IMR-90 (cell line): Measurements from ENCODE around the gene CDK11B. TPM values are rescaled to one million over a fixed set of nuclear protein-coding genes. Genes with fewer than 3 reads are reported as not detected.
A peak's percentile ranks its signal among the peaks of the same experiment; 100 is the strongest.

Experiments
- ATAC-seq: fragments of 200-7000 bp; cut with Tn5 transposase; 2 replicates; pipeline ENCODE4 v1.9.1; 2020; ENCODE audit warnings: low read depth, mild to moderate bottlenecking, moderate library complexity
- BruUV-seq: library from RNA; stranded (reverse); fragments of 400-500 nt; replicated peaks from 2 replicates; lab custom pipeline; 2021; lab: Mats Ljungman, UMichigan
- CTCF ChIA-PET: fragments of 300-600 bp; formaldehyde crosslinking; extraction: SDS; loops from one replicate; lab custom pipeline; 2021; ENCODE audit warnings: antibody characterized with exemption; lab: Yijun Ruan, JAX
- POLR2A ChIA-PET: fragments of 300-600 bp; sonication (Branson Sonifier 250); formaldehyde crosslinking; loops from one replicate; lab custom pipeline; 2022; ENCODE audit warnings: antibody characterized with exemption; ENCODE audit not compliant: unreplicated experiment; lab: Charles Lee
- DNase-seq: peaks from one replicate; pipeline ENCODE4 v3.0.0; 2013
- H2AFZ ChIP-seq: replicated peaks from 2 replicates; pipeline ENCODE3; 2013; ENCODE audit warnings: low read length, mild to moderate bottlenecking; ENCODE audit not compliant: poor library complexity
- H2AK5ac ChIP-seq: 2 replicates; pipeline ENCODE4 v1.6.1; 2013; ENCODE audit warnings: low read depth, low read length, inconsistent platforms
- H2AK9ac ChIP-seq: replicated peaks from 2 replicates; pipeline ENCODE3; 2013; ENCODE audit warnings: mild to moderate bottlenecking, low read depth, low read length, moderate library complexity; ENCODE audit not compliant: poor library complexity
- H2BK120ac ChIP-seq: 2 replicates; pipeline ENCODE4 v1.6.1; 2013; ENCODE audit warnings: low read depth, low read length, inconsistent platforms
- H2BK15ac ChIP-seq: 3 replicates; pipeline ENCODE4 v1.6.1; 2013; ENCODE audit warnings: low read depth, low read length, inconsistent platforms
- H2BK20ac ChIP-seq: 2 replicates; pipeline ENCODE4 v1.6.1; 2013; ENCODE audit warnings: low read depth, mild to moderate bottlenecking, inconsistent platforms, low read length, moderate library complexity
- H2BK5ac ChIP-seq: 2 replicates; pipeline ENCODE4 v1.6.1; 2013; ENCODE audit warnings: mild to moderate bottlenecking, low read depth, low read length, inconsistent platforms; ENCODE audit not compliant: poor library complexity, severe bottlenecking
- H3K14ac ChIP-seq: replicated peaks from 2 replicates; pipeline ENCODE4 v1.6.1; 2013; ENCODE audit warnings: low read depth, low read length, inconsistent platforms
- H3K18ac ChIP-seq: 2 replicates; pipeline ENCODE4 v1.6.1; 2013; ENCODE audit warnings: low read depth, low read length, control low read depth
- H3K23ac ChIP-seq: 2 replicates; pipeline ENCODE4 v1.6.1; 2013; ENCODE audit warnings: low read depth, low read length, inconsistent platforms
- H3K27ac ChIP-seq: 2 replicates; pipeline ENCODE4 v1.5.1; 2013; ENCODE audit warnings: mild to moderate bottlenecking, control low read depth, low read length; ENCODE audit not compliant: insufficient read depth
- H3K27me3 ChIP-seq: 2 replicates; pipeline ENCODE4 v1.6.1; 2013; ENCODE audit warnings: low read length; ENCODE audit not compliant: control insufficient read depth, insufficient read depth
- H3K36me3 ChIP-seq: 2 replicates; pipeline ENCODE4 v1.6.1; 2013; ENCODE audit warnings: low read length, mixed read lengths; ENCODE audit not compliant: control insufficient read depth, insufficient read depth
- H3K4ac ChIP-seq: 2 replicates; pipeline ENCODE4 v1.6.1; 2013; ENCODE audit warnings: low read depth, low read length, inconsistent platforms
- H3K4me1 ChIP-seq: 2 replicates; pipeline ENCODE4 v1.6.1; 2013; ENCODE audit warnings: low read length, mixed read lengths; ENCODE audit not compliant: control insufficient read depth, insufficient read depth
- H3K4me2 ChIP-seq: 2 replicates; pipeline ENCODE4 v1.6.1; 2013; ENCODE audit warnings: low read depth, mild to moderate bottlenecking, control low read depth, low read length, moderate library complexity
- H3K4me3 ChIP-seq: 2 replicates; pipeline ENCODE4 v1.5.1; 2013; ENCODE audit warnings: low read depth, mild to moderate bottlenecking, control low read depth, low read length, moderate library complexity; ENCODE audit not compliant: insufficient read depth
- H3K56ac ChIP-seq: 2 replicates; pipeline ENCODE4 v1.6.1; 2013; ENCODE audit warnings: low read length, inconsistent platforms; ENCODE audit not compliant: insufficient read depth; ENCODE audit errors: extremely low read depth
- H3K79me1 ChIP-seq, 2 experiments: 2 replicates each; pipeline ENCODE4 v1.6.1; 2013; ENCODE audit warnings: low read length in 2 of 2, inconsistent platforms in 1 of 2, low read depth in 1 of 2
- H3K9ac ChIP-seq: 2 replicates; pipeline ENCODE4 v1.6.1; 2013; ENCODE audit warnings: low read depth, low read length, control low read depth
- H3K9me1 ChIP-seq: 2 replicates; pipeline ENCODE4 v1.6.1; 2013; ENCODE audit warnings: low read length, inconsistent platforms; ENCODE audit not compliant: insufficient read depth
- H3K9me3 ChIP-seq: 2 replicates; pipeline ENCODE4 v1.6.1; 2013; ENCODE audit warnings: low read length; ENCODE audit not compliant: control insufficient read depth, insufficient read depth
- H4K20me1 ChIP-seq: 2 replicates; pipeline ENCODE4 v1.6.1; 2013; ENCODE audit warnings: low read length, inconsistent platforms; ENCODE audit not compliant: insufficient read depth
- H4K5ac ChIP-seq: 2 replicates; pipeline ENCODE4 v1.6.1; 2013; ENCODE audit warnings: mild to moderate bottlenecking, low read depth, low read length, control low read depth
- H4K8ac ChIP-seq, 2 experiments: 2 replicates each; pipeline ENCODE4 v1.6.1; 2013; ENCODE audit warnings: low read depth in 2 of 2, low read length in 2 of 2, control low read depth in 1 of 2, inconsistent platforms in 1 of 2
- H4K91ac ChIP-seq: 2 replicates; pipeline ENCODE4 v1.6.1; 2013; ENCODE audit warnings: low read depth, low read length, inconsistent platforms; ENCODE audit not compliant: insufficient read depth
- BHLHE40 ChIP-seq: fragments of 150-350 bp; IDR thresholded peaks from 2 replicates; pipeline ENCODE4 v1.6.1; 2016; ENCODE audit warnings: mild to moderate bottlenecking, low read depth, low read length
- CEBPB ChIP-seq: IDR thresholded peaks from 2 replicates; pipeline ENCODE4 v1.6.1; 2012; ENCODE audit warnings: low read depth, low read length, improper control_type of control experiment
- CHD1 ChIP-seq: IDR thresholded peaks from 2 replicates; pipeline ENCODE4 v1.6.1; 2012; ENCODE audit warnings: low read depth, low read length, improper control_type of control experiment
- FOS ChIP-seq: fragments of 150-350 bp; IDR thresholded peaks from 2 replicates; pipeline ENCODE4 v1.6.1; 2016; ENCODE audit warnings: low read depth, low read length
- MAFK ChIP-seq: IDR thresholded peaks from 2 replicates; pipeline ENCODE4 v1.6.1; 2012; ENCODE audit warnings: low read depth, low read length, improper control_type of control experiment
- MAZ ChIP-seq: IDR thresholded peaks from 2 replicates; pipeline ENCODE4 v1.6.1; 2012; ENCODE audit warnings: low read depth, mild to moderate bottlenecking, low read length, improper control_type of control experiment, moderate library complexity, borderline replicate concordance
- NFE2L2 ChIP-seq: fragments of 150-350 bp; IDR thresholded peaks from 2 replicates; pipeline ENCODE4 v1.6.1; 2016; ENCODE audit warnings: low read depth, mild to moderate bottlenecking, low read length
- POLR2A ChIP-seq: IDR thresholded peaks from 2 replicates; pipeline ENCODE4 v1.6.1; 2012; ENCODE audit warnings: mild to moderate bottlenecking, low read depth, low read length
- RFX5 ChIP-seq: IDR thresholded peaks from 2 replicates; pipeline ENCODE4 v1.8.0; 2012; ENCODE audit warnings: low read depth, mild to moderate bottlenecking, low read length, moderate library complexity
- SMC3 ChIP-seq: fragments of 150-350 bp; IDR thresholded peaks from 2 replicates; pipeline ENCODE4 v1.6.1; 2016; ENCODE audit warnings: low read depth, mild to moderate bottlenecking, antibody characterized with exemption, low read length, moderate library complexity
- WGBS, 2 experiments: methylation state at CpG; one replicate each; pipeline versions ENCODE4 v1.1.5 to v1.1.7; 2013; ENCODE audit warnings: missing lambda C conversion rate in 2 of 2; ENCODE audit not compliant: insufficient read length in 1 of 2; ENCODE audit errors: extremely low coverage in 2 of 2; 5-methylcytosine and 5-hydroxymethylcytosine counted together
- dilution Hi-C: fragments of 300-500 bp; cut with HindIII; formaldehyde crosslinking; loops from one replicate; pipeline ENCODE4 v1.14.3; 2018; ENCODE audit warnings: low sequenced_read_pairs; ENCODE audit not compliant: unreplicated experiment
- in situ Hi-C: fragments of 300-500 bp; cut with MboI; formaldehyde crosslinking; loops from 3 replicates; pipeline ENCODE4 v1.14.3; 2019; ENCODE audit warnings: low sequenced_read_pairs, inconsistent platforms, mixed read lengths
- intact Hi-C: fragments of 100-400 bp; cut with micrococcal nuclease; formaldehyde crosslinking; loops from 2 replicates; pipeline ENCODE4 v1.10.0; 2022
- polyA plus RNA-seq, 3 experiments: library from polyadenylated mRNA; depleted of rRNA; stranded (reverse); fragments of >200 nt; gene quantifications; 2 replicates each; pipeline ENCODE4 v1.2.3, GENCODE V29; 2012; ENCODE audit warnings: low replicate concordance in 1 of 3
- total RNA-seq: library from RNA; depleted of rRNA; stranded (reverse); fragments of >200 nt; gene quantifications from 2 replicates; pipeline ENCODE4 v1.2.3, GENCODE V29; 2012
- TF ChIP-seq, protein P1 (sequence below): fragments of 150-350 bp; IDR thresholded peaks from 2 replicates; pipeline ENCODE4 v1.6.1; 2017; ENCODE audit warnings: mild to moderate bottlenecking, antibody characterized with exemption, low read length, low read depth

The CDK11B gene
- total and polyA plus RNA-seq, 2 of the 4 experiments (the other 2 are of a cell fraction) = 8.2 to 19.1 TPM

DNA sequence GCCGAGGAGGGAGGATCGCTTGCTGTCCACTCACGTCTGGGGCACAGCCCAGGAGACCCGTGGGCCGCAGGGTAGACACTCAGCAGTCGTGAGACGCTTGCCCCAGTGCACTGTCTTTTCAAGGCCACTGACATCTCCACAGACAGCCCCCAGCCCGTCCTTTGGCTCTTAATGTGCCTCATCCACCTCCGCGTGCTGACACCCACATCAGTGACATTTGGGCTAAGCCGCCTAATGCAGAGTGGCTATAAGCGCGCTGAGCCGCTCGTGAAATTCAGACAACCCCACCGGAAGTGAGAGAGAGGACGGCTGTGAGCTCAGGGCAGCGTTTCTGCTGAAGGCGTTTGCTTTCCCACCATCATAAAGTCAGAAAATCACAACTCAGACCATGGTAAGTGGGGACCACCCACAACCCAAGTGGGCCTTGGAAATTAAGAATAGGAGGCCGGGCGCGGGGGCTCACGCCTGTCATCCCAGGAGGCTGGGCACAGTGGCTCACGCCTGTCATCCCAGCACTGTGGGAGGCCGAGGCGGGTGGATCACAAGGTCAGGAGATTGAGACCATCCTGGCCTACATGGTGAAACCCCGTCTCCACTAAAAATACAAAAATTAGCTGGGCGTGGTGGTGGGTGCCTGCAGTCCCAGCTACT is 25.4 kb upstream of the CDK11B start:
- no peak overlapping the region for H3K27ac ChIP-seq
- H4K5ac ChIP-seq = no peak overlapping the region
- H4K91ac ChIP-seq = no peak overlapping the region
- no peak overlapping the region for H2BK20ac ChIP-seq
- TF ChIP-seq POLR2A = no peak
- no peak for TF ChIP-seq MAFK
- no peak for TF ChIP-seq CHD1
- TF ChIP-seq NFE2L2 = no peak
- TF ChIP-seq CEBPB = no peak
- no peak for TF ChIP-seq SMC3
- TF ChIP-seq, protein P1, sequence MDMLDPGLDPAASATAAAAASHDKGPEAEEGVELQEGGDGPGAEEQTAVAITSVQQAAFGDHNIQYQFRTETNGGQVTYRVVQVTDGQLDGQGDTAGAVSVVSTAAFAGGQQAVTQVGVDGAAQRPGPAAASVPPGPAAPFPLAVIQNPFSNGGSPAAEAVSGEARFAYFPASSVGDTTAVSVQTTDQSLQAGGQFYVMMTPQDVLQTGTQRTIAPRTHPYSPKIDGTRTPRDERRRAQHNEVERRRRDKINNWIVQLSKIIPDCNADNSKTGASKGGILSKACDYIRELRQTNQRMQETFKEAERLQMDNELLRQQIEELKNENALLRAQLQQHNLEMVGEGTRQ = no peak
- TF ChIP-seq MAZ = no peak
- TF ChIP-seq FOS = no peak
- no peak for TF ChIP-seq RFX5
- TF ChIP-seq BHLHE40 = no peak
- no peak overlapping the region for H2AFZ ChIP-seq
- intact Hi-C loops (no loop called here), in situ Hi-C loops (no loop called here), dilution Hi-C loops (no loop called here)
- no peak overlapping the region for H3K4me3 ChIP-seq
- ChIA-PET CTCF (no interaction called here), POLR2A (no interaction called here)
- H4K8ac ChIP-seq = no peak overlapping the region
- peak overlapping the region; percentile 50; the same call in 1 of the 2 replicates for H2AK5ac ChIP-seq
- H3K9ac ChIP-seq = no peak overlapping the region
- no peaks in the 10 kb centered on the region for H3K27me3 ChIP-seq
- peaks cover 22% of the 10 kb centered on the region for H3K9me1 ChIP-seq
- peaks cover 27% of the 10 kb centered on the region for H3K36me3 ChIP-seq
- no peak overlapping the region for H2BK5ac ChIP-seq
- H3K79me1 ChIP-seq = peaks cover 26 to 64% of the 10 kb centered on the region in 2 experiments
- no peak for DNase-seq
- H3K56ac ChIP-seq = no peak overlapping the region
- peaks cover 40% of the 10 kb centered on the region for H4K20me1 ChIP-seq
- BruUV-seq = no TSS peak
- no peak overlapping the region for H2AK9ac ChIP-seq
- peaks cover 6% of the 10 kb centered on the region for H3K4me1 ChIP-seq
- H2BK15ac ChIP-seq = no peak overlapping the region
- H3K9me3 ChIP-seq = no peaks in the 10 kb centered on the region
- no peak overlapping the region for H3K14ac ChIP-seq
- no peak for ATAC-seq
- no peak overlapping the region for H3K23ac ChIP-seq
- WGBS, 2 experiments = 95% methylated on average over 19 of the region's 28 CpGs; no CpG with 5 or more reads in 1 of the 2 experiments
- no peak overlapping the region for H3K18ac ChIP-seq
- no peak overlapping the region for H2BK120ac ChIP-seq
- no peak overlapping the region for H3K4me2 ChIP-seq
- H3K4ac ChIP-seq = no peak overlapping the region
